Endothelial cell of umbilical vein (primary cell): ENCODE data around the gene BRD2. TPM values are rescaled to one million over a fixed set of nuclear protein-coding genes. Genes with fewer than 3 reads are reported as not detected.

Source experiments
- BruUV-seq: library from RNA; stranded (reverse); fragments of 400-500 nt; replicated peaks from 2 replicates; lab custom pipeline; 2021; lab: Mats Ljungman, UMichigan
- CTCF ChIA-PET: fragments of 300-600, 350-600 bp; sonication (Branson Sonifier 250); formaldehyde crosslinking; loops from one replicate; lab custom pipeline; 2021; ENCODE audit warnings: antibody characterized with exemption, inconsistent platforms; lab: Charles Lee
- POLR2A ChIA-PET: fragments of 300-600, 350-600 bp; sonication (Branson Sonifier 250); formaldehyde crosslinking; loops from one replicate; lab custom pipeline; 2021; ENCODE audit warnings: antibody characterized with exemption, inconsistent platforms; lab: Charles Lee
- DNase-seq: peaks from one replicate; pipeline ENCODE4 v3.0.0-alpha.2; 2011; ENCODE audit warnings: low read depth, low spot score
- FAIRE-seq: peaks from 2 replicates; lab custom pipeline; 2011; peaks lifted over from hg19 to GRCh38; lab: Jason Lieb, UNC
- H2AFZ ChIP-seq: 2 replicates; pipeline ENCODE4 v1.6.0; 2012; ENCODE audit warnings: low read depth, low read length, control low read depth, inconsistent platforms
- H3K27ac ChIP-seq: 2 replicates; pipeline ENCODE4 v1.5.1; 2011; ENCODE audit warnings: low read depth, mild to moderate bottlenecking, control low read depth, low read length, moderate library complexity; ENCODE audit not compliant: insufficient read depth
- H3K27me3 ChIP-seq, 2 experiments: 2 replicates each; pipeline versions ENCODE4 v1.6.0 to v1.6.1; 2011; ENCODE audit warnings: low read length in 2 of 2, mixed read lengths in 1 of 2; ENCODE audit not compliant: control insufficient read depth in 2 of 2, insufficient read depth in 2 of 2
- H3K36me3 ChIP-seq, 2 experiments: 2 replicates in 1 of 2; 3 replicates in 1 of 2; pipeline ENCODE4 v1.5.1; 2011; ENCODE audit warnings: low read length in 2 of 2, mild to moderate bottlenecking in 1 of 2, moderate library complexity in 1 of 2; ENCODE audit not compliant: control insufficient read depth in 2 of 2, insufficient read depth in 2 of 2; ENCODE audit errors: extremely low read depth in 1 of 2
- H3K4me1 ChIP-seq: 3 replicates; pipeline ENCODE4 v1.5.1; 2011; ENCODE audit warnings: mild to moderate bottlenecking, low read length; ENCODE audit not compliant: control insufficient read depth, insufficient read depth; ENCODE audit errors: extremely low read depth
- H3K4me2 ChIP-seq: 2 replicates; pipeline ENCODE4 v1.6.1; 2011; ENCODE audit warnings: low read length, control low read depth, mixed read lengths; ENCODE audit not compliant: insufficient read depth
- H3K4me3 ChIP-seq, 3 experiments: fragments of 200-600 bp in 1 of 3; sonication (generic), shearing (Covaris generic) in 1 of 3; replicated peaks in 1 of 3; 2 replicates each; pipeline ENCODE4 v1.5.1; 2011 to 2016; ENCODE audit warnings: control low read depth in 3 of 3, low read length in 3 of 3, mild to moderate bottlenecking in 2 of 3, inconsistent platforms in 1 of 3, low read depth in 1 of 3, moderate library complexity in 1 of 3; ENCODE audit not compliant: insufficient read depth in 1 of 3
- H3K79me2 ChIP-seq: 2 replicates; pipeline ENCODE4 v1.6.0; 2012; ENCODE audit warnings: low read length, inconsistent platforms; ENCODE audit not compliant: control insufficient read depth, insufficient read depth
- H3K9ac ChIP-seq: replicated peaks from 2 replicates; pipeline ENCODE3; 2011; ENCODE audit warnings: low read length, control low read depth; ENCODE audit not compliant: insufficient read depth; ENCODE audit errors: extremely low read depth
- H3K9me1 ChIP-seq: replicated peaks from 3 replicates; pipeline ENCODE4 v1.6.0; 2011; ENCODE audit warnings: mild to moderate bottlenecking, low read length; ENCODE audit not compliant: control insufficient read depth, insufficient read depth; ENCODE audit errors: extremely low read depth
- H3K9me3 ChIP-seq: replicated peaks from 2 replicates; pipeline ENCODE4 v1.5.1; 2012; ENCODE audit warnings: low read length, inconsistent platforms; ENCODE audit not compliant: control insufficient read depth, insufficient read depth
- H4K20me1 ChIP-seq: replicated peaks from 2 replicates; pipeline ENCODE3; 2011; ENCODE audit warnings: mild to moderate bottlenecking, low read length; ENCODE audit not compliant: control insufficient read depth, insufficient read depth; ENCODE audit errors: extremely low read depth
- EZH2 ChIP-seq: IDR thresholded peaks from 2 replicates; pipeline ENCODE4 v1.6.1; 2012; ENCODE audit warnings: borderline replicate concordance, low read depth, mild to moderate bottlenecking, moderate library complexity, low read length, inconsistent platforms; ENCODE audit not compliant: severe bottlenecking
- FOS ChIP-seq: IDR thresholded peaks from 2 replicates; pipeline ENCODE4 v1.6.1; 2011; ENCODE audit warnings: mild to moderate bottlenecking, low read length, moderate library complexity, borderline replicate concordance; ENCODE audit not compliant: insufficient read depth
- GATA2 ChIP-seq: IDR thresholded peaks from 2 replicates; pipeline ENCODE4 v1.7.0; 2011; ENCODE audit warnings: low read depth, mild to moderate bottlenecking, moderate library complexity, mixed read lengths, low read length; ENCODE audit not compliant: insufficient read length, insufficient read depth
- JUN ChIP-seq: IDR thresholded peaks from 2 replicates; pipeline ENCODE4 v1.6.1; 2011; ENCODE audit warnings: borderline replicate concordance, low read depth; ENCODE audit not compliant: insufficient read length, insufficient read depth
- MYC ChIP-seq: IDR thresholded peaks from one replicate; pipeline ENCODE4 v1.6.1; 2011; ENCODE audit warnings: mild to moderate bottlenecking, low read depth, low read length
- POLR2A ChIP-seq: IDR thresholded peaks from 2 replicates; pipeline ENCODE4 v1.6.1; 2012; ENCODE audit warnings: low read depth, mild to moderate bottlenecking, control low read depth, low read length
- POLR2AphosphoS5 ChIP-seq: IDR thresholded peaks from 2 replicates; pipeline ENCODE4 v1.6.1; 2012; ENCODE audit warnings: low read depth, mild to moderate bottlenecking, control low read depth, low read length, moderate library complexity; ENCODE audit not compliant: insufficient read depth
- dilution Hi-C: fragments of 300-500 bp; cut with MboI; formaldehyde crosslinking; loops from one replicate; pipeline ENCODE4 v1.15.0; 2019; ENCODE audit warnings: low sequenced_read_pairs; ENCODE audit not compliant: extremely low pct_ligation_motif_present
- intact Hi-C: fragments of 100-400 bp; cut with micrococcal nuclease; formaldehyde crosslinking; loops from one replicate; pipeline ENCODE4 v1.10.0; 2022
- polyA plus RNA-seq, 4 experiments: library from polyadenylated mRNA; depleted of rRNA in 3 of 4; stranded (reverse) in 3 of 4; unstranded in 1 of 4; fragments of >200 nt; gene quantifications; 2 replicates each; pipeline versions ENCODE4 v1.2.1 to v1.2.3, GENCODE V29; 2011 to 2012; ENCODE audit warnings: missing spikeins in 1 of 4
- total RNA-seq: library from RNA; stranded (reverse); gene quantifications from 2 replicates; pipeline ENCODE4 v1.2.3, GENCODE V29; 2021
- TF ChIP-seq, protein P1 (sequence below), 2 donors: IDR thresholded peaks; 1 replicate in 1 of 2; 2 replicates in 1 of 2; pipeline ENCODE4 v1.5.1; 2011; ENCODE audit warnings: low read length in 2 of 2, mild to moderate bottlenecking in 2 of 2, moderate library complexity in 2 of 2, control low read depth in 1 of 2, inconsistent platforms in 1 of 2, low read depth in 1 of 2; ENCODE audit not compliant: insufficient read depth in 1 of 2; ENCODE audit errors: extremely low read depth in 1 of 2
- TF ChIP-seq, protein P2 (sequence below): IDR thresholded peaks from 2 replicates; pipeline ENCODE4 v1.6.1; 2011; ENCODE audit not compliant: insufficient read depth, insufficient read length

The BRD2 gene
- total and polyA plus RNA-seq, 2 donors (not counting 3 experiments of a cell fraction or from before 2014, with no cell fraction given) = 131 to 197 TPM

DNA sequence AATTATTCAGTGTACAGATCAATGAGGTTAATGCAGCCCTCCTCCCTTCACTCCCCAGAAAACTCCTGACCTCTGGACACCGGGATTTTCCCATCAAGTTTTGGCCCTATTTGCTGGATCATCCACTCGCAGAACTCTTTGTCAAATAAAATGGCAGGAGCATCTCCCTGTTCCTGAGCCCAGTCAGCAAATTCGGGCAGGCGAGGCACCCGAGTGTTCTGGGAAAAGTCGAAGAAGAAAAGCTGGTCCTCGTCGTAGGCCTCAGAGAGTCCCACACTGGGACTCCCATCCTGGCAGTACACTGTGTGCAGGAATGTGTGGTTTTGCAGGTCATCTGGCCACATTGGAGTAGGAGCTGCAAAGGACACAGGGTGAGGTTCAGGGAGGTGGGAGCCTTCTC lies 17.9 kb upstream of the BRD2 start:
- dilution Hi-C loops = no loop called here
- no peaks in the 10 kb centered on the region for H4K20me1 ChIP-seq
- H3K36me3 ChIP-seq = no peaks in the 10 kb centered on the region
- H3K27ac ChIP-seq = no peak overlapping the region
- no peaks in the 10 kb centered on the region for H3K9me1 ChIP-seq
- no peak overlapping the region for H3K9ac ChIP-seq
- BruUV-seq = no TSS peak
- no peaks in the 10 kb centered on the region for H3K9me3 ChIP-seq
- H3K4me1 ChIP-seq = no peaks in the 10 kb centered on the region
- no peaks in the 10 kb centered on the region for H3K79me2 ChIP-seq
- peaks cover 0 to 18% of the 10 kb centered on the region in 2 experiments for H3K27me3 ChIP-seq
- CTCF ChIA-PET = interaction anchor here (0.8 to 10.8 kb wide), 5 partner anchors 15 to 170 kb away, joined by 3 to 174 read pairs (median 4); no protein-coding TSS in a partner anchor
- POLR2A ChIA-PET = interaction anchor here (1.9 kb wide), 1 partner anchor 22 kb away, joined by 6 read pairs; no protein-coding TSS in a partner anchor
- no peak overlapping the region for H3K4me3 ChIP-seq
- intact Hi-C loops = no loop called here
- no peak for FAIRE-seq
- TF ChIP-seq GATA2 (no peak), FOS (no peak), POLR2AphosphoS5 (no peak), POLR2A (no peak), EZH2 (no peak), MYC (no peak), JUN (no peak)
- TF ChIP-seq, protein P1, sequence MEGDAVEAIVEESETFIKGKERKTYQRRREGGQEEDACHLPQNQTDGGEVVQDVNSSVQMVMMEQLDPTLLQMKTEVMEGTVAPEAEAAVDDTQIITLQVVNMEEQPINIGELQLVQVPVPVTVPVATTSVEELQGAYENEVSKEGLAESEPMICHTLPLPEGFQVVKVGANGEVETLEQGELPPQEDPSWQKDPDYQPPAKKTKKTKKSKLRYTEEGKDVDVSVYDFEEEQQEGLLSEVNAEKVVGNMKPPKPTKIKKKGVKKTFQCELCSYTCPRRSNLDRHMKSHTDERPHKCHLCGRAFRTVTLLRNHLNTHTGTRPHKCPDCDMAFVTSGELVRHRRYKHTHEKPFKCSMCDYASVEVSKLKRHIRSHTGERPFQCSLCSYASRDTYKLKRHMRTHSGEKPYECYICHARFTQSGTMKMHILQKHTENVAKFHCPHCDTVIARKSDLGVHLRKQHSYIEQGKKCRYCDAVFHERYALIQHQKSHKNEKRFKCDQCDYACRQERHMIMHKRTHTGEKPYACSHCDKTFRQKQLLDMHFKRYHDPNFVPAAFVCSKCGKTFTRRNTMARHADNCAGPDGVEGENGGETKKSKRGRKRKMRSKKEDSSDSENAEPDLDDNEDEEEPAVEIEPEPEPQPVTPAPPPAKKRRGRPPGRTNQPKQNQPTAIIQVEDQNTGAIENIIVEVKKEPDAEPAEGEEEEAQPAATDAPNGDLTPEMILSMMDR (IDR thresholded peaks at IDR 0.05; ENCODE audit: extremely low read depth in 1 of 2, insufficient read depth in 1 of 2, low read depth in 1 of 2, low read length in 2 of 2) = no peak
- TF ChIP-seq, protein P2, sequence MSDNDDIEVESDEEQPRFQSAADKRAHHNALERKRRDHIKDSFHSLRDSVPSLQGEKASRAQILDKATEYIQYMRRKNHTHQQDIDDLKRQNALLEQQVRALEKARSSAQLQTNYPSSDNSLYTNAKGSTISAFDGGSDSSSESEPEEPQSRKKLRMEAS = no peak
- H2AFZ ChIP-seq = no peak overlapping the region
- no peak overlapping the region for H3K4me2 ChIP-seq
- DNase-seq = no peak
